Right lobe of liver (tissue), 6 donors: ENCODE results near the gene ZBTB49. TPM values are rescaled to one million over a fixed set of nuclear protein-coding genes. Genes with fewer than 3 reads are reported as not detected.

ENCODE experiments used
- ATAC-seq, 4 donors: fragments of 200-7000 bp; cut with Tn5 transposase; one replicate each; pipeline ENCODE4 v1.9.1; 2020; ENCODE audit warnings: mild to moderate bottlenecking in 4 of 4, moderate library complexity in 4 of 4
- DNase-seq, 3 donors: peaks; one replicate each; pipeline ENCODE4 v3.0.0-alpha.2; 2020
- H3K27ac ChIP-seq, 3 donors: fragments of 200-600 bp; one replicate each; pipeline ENCODE4 v1.8.0; 2022
- H3K27me3 ChIP-seq, 2 donors: fragments of 200-600 bp; one replicate each; pipeline ENCODE4 v1.8.0; 2022
- H3K36me3 ChIP-seq, 4 donors: fragments of 200-600 bp; sonication (generic) in 1 of 4; one replicate each; pipeline versions ENCODE4 v1.5.1 to v1.8.0; 2017 to 2022; ENCODE audit warnings: control low read depth in 1 of 4
- H3K4me1 ChIP-seq, 4 donors: fragments of 200-600 bp; sonication (generic) in 1 of 4; one replicate each; pipeline versions ENCODE4 v1.5.1 to v1.8.0; 2017 to 2022; ENCODE audit warnings: control low read depth in 1 of 4
- H3K4me3 ChIP-seq, 3 donors: fragments of 200-600 bp; one replicate each; pipeline ENCODE4 v1.8.0; 2022
- H3K9me3 ChIP-seq, 4 donors: fragments of 200-600 bp; sonication (generic) in 1 of 4; one replicate each; pipeline versions ENCODE4 v1.5.1 to v1.8.0; 2017 to 2022; ENCODE audit warnings: control low read depth in 1 of 4
- POLR2A ChIP-seq: fragments of 450-650 bp; IDR thresholded peaks from one replicate; pipeline ENCODE4 v1.6.1; 2017; ENCODE audit warnings: antibody characterized with exemption, mild to moderate bottlenecking
- WGBS: methylation state at CpG from one replicate; pipeline ENCODE4 v1.1.6; 2018; ENCODE audit warnings: low coverage, low lambda C conversion rate; ENCODE audit not compliant: insufficient coverage; ENCODE audit errors: missing lambda C conversion rate; 5-methylcytosine and 5-hydroxymethylcytosine counted together
- intact Hi-C, 2 donors: fragments of 100-400 bp; cut with DNase I; formaldehyde crosslinking; loops; one replicate each; pipeline versions ENCODE4 v1.11.2 to v1.14.1; 2022
- total RNA-seq, 6 experiments: library from RNA; depleted of rRNA in 2 of 6; stranded (reverse); fragments of >200 nt in 2 of 6; fragmentation: NEBNext Ultra II Directional in 3 of 6; extraction: Animal tissue kit (Norgen Biotek cat#: 25700) in 3 of 6; gene quantifications; one replicate each; pipeline versions ENCODE4 v1.1.0 to v1.2.4, GENCODE V29; 2016 to 2023
- TF ChIP-seq, protein P1 (sequence below), 4 donors: fragments of 200-600 bp in 3 of 4; fragments of 450-650 bp in 1 of 4; IDR thresholded peaks; one replicate each; pipeline versions ENCODE4 v1.5.1 to v1.8.0; 2016 to 2022; ENCODE audit warnings: antibody characterized with exemption in 4 of 4, mild to moderate bottlenecking in 2 of 4
- donor health status: DM: no; HTN: yes; CAD: no.
- donor health status: DM: no; HTN: no; CAD: no.
- donor health status: DM: no; HTN: no; CAD: no.
- donor health status: DM: no; HTN: yes; CAD: no.
- donor health status: DM: no; HTN: yes; CAD: no.

Gene ZBTB49
- total RNA-seq, 6 experiments from 2014 or later, result 1.4 to 3.3 (median 2.5) TPM

DNA sequence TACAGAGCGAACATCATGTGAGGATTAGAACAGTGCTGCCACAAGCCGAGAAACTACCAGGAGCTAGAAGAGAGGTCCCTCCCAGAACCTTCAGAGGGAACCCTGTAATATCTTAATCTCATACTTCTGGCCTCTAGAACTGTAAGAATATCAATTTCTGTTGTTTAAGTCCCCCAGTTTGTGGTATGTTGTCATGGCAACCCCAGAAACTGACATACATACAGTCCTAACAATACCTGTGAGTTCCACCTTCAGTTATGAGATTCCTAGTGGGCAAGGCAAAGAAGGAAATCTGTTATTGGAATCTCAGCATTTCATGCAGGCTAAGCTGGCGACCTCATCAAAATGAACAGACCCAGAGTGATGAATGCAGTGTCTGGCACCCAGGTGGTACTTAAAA, 42.5 kb downstream of the ZBTB49 start:
- intact Hi-C loops, result loop anchor here (5.0 to 10.0 kb wide), 2 partner anchors 78 to 80 kb away; no protein-coding TSS in a partner anchor
- no peak for ATAC-seq
- TF ChIP-seq, protein P1, sequence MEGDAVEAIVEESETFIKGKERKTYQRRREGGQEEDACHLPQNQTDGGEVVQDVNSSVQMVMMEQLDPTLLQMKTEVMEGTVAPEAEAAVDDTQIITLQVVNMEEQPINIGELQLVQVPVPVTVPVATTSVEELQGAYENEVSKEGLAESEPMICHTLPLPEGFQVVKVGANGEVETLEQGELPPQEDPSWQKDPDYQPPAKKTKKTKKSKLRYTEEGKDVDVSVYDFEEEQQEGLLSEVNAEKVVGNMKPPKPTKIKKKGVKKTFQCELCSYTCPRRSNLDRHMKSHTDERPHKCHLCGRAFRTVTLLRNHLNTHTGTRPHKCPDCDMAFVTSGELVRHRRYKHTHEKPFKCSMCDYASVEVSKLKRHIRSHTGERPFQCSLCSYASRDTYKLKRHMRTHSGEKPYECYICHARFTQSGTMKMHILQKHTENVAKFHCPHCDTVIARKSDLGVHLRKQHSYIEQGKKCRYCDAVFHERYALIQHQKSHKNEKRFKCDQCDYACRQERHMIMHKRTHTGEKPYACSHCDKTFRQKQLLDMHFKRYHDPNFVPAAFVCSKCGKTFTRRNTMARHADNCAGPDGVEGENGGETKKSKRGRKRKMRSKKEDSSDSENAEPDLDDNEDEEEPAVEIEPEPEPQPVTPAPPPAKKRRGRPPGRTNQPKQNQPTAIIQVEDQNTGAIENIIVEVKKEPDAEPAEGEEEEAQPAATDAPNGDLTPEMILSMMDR (IDR thresholded peaks at IDR 0.05), result no peak
- TF ChIP-seq POLR2A, result no peak
- DNase-seq, result no peak
- 94% methylated on average over 3 of the region's 3 CpGs for WGBS
- Histone ChIP-seq H3K4me3 (no peak overlapping the region), H3K27me3 (no peaks in the 10 kb centered on the region), H3K9me3 (no peaks in the 10 kb centered on the region), H3K36me3 (no peaks in the 10 kb centered on the region), H3K4me1 (no peaks in the 10 kb centered on the region), H3K27ac (no peak overlapping the region)

DNA sequence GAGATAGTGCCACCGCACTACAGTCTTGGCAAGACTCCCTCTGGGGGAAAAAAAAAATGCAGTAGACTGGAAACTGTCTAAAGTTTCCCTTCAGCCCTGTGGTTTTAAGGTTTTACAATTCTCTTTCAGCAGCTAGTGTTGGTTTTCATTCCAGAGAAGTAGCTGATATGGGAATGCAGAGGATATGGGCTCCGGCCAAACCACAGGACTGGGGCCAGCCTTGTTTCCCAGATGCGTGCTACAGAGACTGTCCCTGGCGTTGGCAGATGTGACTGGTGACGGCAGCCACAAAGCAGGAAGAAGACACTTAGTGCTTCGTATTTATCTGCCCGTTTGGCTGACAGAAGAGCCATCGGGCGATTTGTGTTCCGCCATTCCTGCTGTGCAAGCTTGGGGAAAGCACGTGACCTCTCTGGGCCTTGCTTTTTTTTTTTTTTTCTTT, 43.2 kb downstream of the ZBTB49 start:
- TF ChIP-seq, protein P1 (IDR thresholded peaks at IDR 0.05), result no peak
- no peak for TF ChIP-seq POLR2A
- Histone ChIP-seq H3K27ac (no peak overlapping the region), H3K9me3 (no peaks in the 10 kb centered on the region), H3K27me3 (no peaks in the 10 kb centered on the region), H3K4me3 (no peak overlapping the region), H3K36me3 (no peaks in the 10 kb centered on the region), H3K4me1 (no peaks in the 10 kb centered on the region)
- 31% methylated on average over 8 of the region's 11 CpGs for WGBS
- ATAC-seq (peak in 2 of 4 donors; percentile 22 to 46), DNase-seq (peak in 1 of 3 donors; percentile 75)
- intact Hi-C loops, result loop anchor here (5.0 to 10.0 kb wide), 2 partner anchors 78 to 81 kb away; no protein-coding TSS in a partner anchor

DNA sequence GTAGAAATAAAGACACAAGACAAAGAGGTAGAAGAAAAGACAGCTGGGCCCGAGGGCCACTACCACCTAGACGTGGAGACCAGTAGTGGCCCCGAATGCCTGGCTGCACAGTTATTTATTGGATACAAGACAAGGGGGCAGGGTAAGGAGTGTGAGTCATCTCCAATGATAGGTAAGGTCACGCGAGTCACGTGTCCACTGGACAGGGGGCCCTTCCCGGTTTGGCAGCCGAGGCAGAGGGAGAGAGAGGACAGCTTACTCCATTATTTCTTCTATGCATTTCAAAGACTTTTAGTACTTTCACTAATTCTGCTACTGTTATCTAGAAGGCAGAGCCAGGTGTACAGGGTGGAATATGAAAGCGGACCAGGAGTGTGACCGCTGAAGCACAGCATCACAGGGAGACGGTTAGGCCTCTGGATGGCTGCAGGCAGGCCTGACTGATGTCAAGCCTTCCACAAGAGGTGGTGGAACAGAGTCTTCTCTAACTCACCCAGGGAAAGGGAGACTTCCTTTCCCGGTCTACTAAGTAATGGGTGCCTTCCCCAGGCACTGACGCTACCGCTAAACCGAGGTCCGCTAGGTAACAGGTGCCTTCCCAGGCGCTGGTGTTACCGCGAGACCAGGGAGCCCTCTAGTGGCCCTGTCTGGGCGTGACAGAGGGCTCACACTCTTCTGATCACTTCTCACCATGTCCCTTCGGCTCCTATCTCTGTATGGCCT, 44.9 kb downstream of the ZBTB49 start:
- TF ChIP-seq POLR2A, result no peak
- TF ChIP-seq, protein P1 (IDR thresholded peaks at IDR 0.05), result peak; percentile 79 to 89 (median 80)
- no peak overlapping the region for H3K4me3 ChIP-seq
- no peaks in the 10 kb centered on the region for H3K9me3 ChIP-seq
- intact Hi-C loops, result loop anchor here (5.0 to 10.0 kb wide), 2 partner anchors 80 to 83 kb away; no protein-coding TSS in a partner anchor
- ATAC-seq (peak; percentile 83 to 94 (median 92)), DNase-seq (peak; percentile 77 to 82 (median 80))
- WGBS, result 47% methylated on average over 20 of the region's 21 CpGs
- no peak overlapping the region for H3K27ac ChIP-seq
- no peaks in the 10 kb centered on the region for H3K36me3 ChIP-seq
- H3K27me3 ChIP-seq, result no peaks in the 10 kb centered on the region
- H3K4me1 ChIP-seq, result no peaks in the 10 kb centered on the region

DNA sequence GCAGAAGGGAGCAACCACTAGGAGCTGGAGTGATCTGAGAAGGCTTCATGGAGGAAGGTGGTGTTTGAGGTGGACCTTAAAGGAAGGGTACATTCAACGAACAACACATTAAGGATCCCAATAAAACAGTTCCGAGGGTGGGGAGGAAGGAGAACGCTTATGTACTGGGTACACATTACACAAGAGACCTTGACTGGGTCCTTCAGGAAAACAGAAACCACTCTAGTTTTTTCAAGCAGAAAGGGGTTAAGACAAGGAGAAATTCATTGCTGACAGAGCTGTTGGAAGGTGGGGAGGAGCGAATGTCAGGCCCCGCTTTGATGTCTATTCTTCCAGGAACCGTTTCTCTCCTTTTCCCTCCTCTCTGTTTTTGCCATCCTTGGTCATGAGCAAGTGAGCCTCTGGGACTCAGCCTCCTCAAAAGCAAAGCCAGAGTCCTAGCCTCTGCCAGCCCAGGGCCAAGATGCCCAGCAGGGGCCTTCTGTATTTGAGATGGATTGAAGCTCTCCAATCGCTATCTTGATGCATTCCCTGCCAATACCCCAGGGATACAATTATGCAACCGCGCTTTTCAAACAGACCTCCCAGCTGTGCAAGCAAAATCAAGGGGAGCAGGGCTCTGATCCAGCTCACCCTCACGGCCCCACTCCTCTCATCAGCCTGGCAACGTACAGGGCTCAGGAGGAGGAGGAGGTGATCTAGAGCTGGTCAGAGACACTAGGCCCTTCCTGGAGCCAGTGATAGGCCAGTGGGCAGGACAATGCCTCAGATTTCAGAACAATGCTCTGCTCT, 48.4 kb downstream of the ZBTB49 start:
- Histone ChIP-seq H3K4me3 (no peak overlapping the region), H3K27me3 (no peaks in the 10 kb centered on the region), H3K27ac (no peak overlapping the region), H3K36me3 (no peaks in the 10 kb centered on the region), H3K4me1 (no peaks in the 10 kb centered on the region), H3K9me3 (no peaks in the 10 kb centered on the region)
- 57% methylated on average over 8 of the region's 11 CpGs for WGBS
- intact Hi-C loops, result loop anchor here in 1 of 2 donors (10.0 kb wide), 1 partner anchor 84 kb away; no protein-coding TSS in a partner anchor
- no peak for DNase-seq
- TF ChIP-seq, protein P1 (IDR thresholded peaks at IDR 0.05), result no peak
- TF ChIP-seq POLR2A, result no peak
- ATAC-seq, result peak in 2 of 4 donors; percentile 39 to 53
